BJ (cell line): Measurements from ENCODE around the gene HES7. TPM values are rescaled to one million over a fixed set of nuclear protein-coding genes. Genes with fewer than 3 reads are reported as not detected.

Source experiments
- CTCF ChIA-PET: fragments of 350-600 bp; formaldehyde crosslinking; extraction: SDS; loops from one replicate; lab custom pipeline; 2021; ENCODE audit warnings: antibody characterized with exemption, inconsistent platforms; lab: Yijun Ruan, JAX
- POLR2A ChIA-PET: fragments of 300-600 bp; sonication (Branson Sonifier 250); formaldehyde crosslinking; extraction: SDS; loops from one replicate; lab custom pipeline; 2021; ENCODE audit warnings: antibody characterized with exemption; lab: Charles Lee
- DNase-seq: peaks from one replicate; pipeline ENCODE4 v3.0.0-alpha.2; 2011; ENCODE audit warnings: low read depth
- H3K27me3 ChIP-seq: 2 replicates; pipeline ENCODE4 v1.6.0; 2011; ENCODE audit warnings: low read length; ENCODE audit not compliant: control insufficient read depth, insufficient read depth
- H3K36me3 ChIP-seq: 2 replicates; pipeline ENCODE4 v1.5.1; 2011; ENCODE audit warnings: low read length; ENCODE audit not compliant: control insufficient read depth, insufficient read depth
- H3K4me3 ChIP-seq: 2 replicates; pipeline ENCODE4 v1.5.1; 2011; ENCODE audit warnings: low read depth, mild to moderate bottlenecking, control low read depth, low read length
- CTCF ChIP-seq: IDR thresholded peaks from 2 replicates; pipeline ENCODE4 v1.5.1; 2011; ENCODE audit warnings: low read depth, mild to moderate bottlenecking, control low read depth, inconsistent platforms, low read length, moderate library complexity; ENCODE audit not compliant: insufficient read depth
- polyA plus RNA-seq: library from polyadenylated mRNA; depleted of rRNA; stranded (reverse); fragments of >200 nt; gene quantifications from 2 replicates; pipeline ENCODE4 v1.2.3, GENCODE V29; 2011

The HES7 gene
- polyA plus RNA-seq, 1 experiment = not detected

DNA sequence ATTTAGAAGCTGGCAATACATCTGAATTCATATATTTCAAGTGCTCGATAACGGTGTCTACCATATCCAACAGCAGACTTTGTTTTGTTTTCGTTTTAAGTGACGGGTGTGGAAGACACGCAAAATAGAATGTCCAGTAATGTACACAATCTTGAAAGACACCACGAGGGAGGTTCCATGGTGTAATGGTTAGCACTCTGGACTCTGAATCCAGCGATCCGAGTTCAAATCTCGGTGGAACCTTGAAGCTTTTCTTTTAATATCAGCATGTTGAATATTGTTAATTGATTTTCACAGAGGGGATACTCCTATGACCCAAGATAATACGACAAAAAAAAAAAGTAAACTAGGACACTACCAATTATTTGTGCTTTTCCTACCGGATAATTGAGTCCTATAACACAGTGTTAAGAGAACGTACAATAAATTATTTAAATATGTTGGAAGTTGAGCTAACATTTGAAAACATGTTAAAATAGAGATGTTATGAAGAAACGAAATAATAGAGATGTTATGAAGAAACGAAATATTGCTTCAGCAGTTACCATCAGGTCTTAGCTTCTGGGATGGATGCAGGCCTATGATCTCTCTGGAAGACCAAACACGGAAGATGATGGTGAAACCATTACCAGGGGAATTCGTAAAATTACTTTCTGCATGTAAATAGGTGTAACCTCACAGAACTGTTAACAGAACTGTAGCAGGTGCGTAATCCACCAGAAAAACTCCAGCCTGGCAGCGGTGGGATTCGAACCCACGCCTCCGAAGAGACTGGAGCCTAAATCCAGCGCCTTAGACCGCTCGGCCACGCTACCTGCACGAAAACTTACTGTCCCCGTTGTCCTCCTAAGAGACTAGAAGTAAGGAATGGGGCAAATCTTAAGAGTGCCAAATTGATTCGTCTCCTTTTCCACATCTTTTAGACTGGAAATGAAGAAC is 4.1 kb downstream of the HES7 start:
- TF ChIP-seq CTCF = no peak
- Histone ChIP-seq H3K27me3 (peaks cover 11% of the 10 kb centered on the region), H3K4me3 (peak overlapping the region; percentile 59), H3K36me3 (no peaks in the 10 kb centered on the region)
- DNase-seq = peak; percentile 68
- POLR2A ChIA-PET = interaction anchor here (0.6 to 1.1 kb wide), 2 partner anchors 18 to 376 kb away, joined by 3 to 16 read pairs; no protein-coding TSS in a partner anchor
- CTCF ChIA-PET = interaction anchor here (0.6 to 6.1 kb wide), 40 partner anchors 9 to 1068 kb away, joined by 3 to 54 read pairs (median 4); partner anchors contain the start of genes ALOX12B, AURKB, CTC1 and NDEL1

DNA sequence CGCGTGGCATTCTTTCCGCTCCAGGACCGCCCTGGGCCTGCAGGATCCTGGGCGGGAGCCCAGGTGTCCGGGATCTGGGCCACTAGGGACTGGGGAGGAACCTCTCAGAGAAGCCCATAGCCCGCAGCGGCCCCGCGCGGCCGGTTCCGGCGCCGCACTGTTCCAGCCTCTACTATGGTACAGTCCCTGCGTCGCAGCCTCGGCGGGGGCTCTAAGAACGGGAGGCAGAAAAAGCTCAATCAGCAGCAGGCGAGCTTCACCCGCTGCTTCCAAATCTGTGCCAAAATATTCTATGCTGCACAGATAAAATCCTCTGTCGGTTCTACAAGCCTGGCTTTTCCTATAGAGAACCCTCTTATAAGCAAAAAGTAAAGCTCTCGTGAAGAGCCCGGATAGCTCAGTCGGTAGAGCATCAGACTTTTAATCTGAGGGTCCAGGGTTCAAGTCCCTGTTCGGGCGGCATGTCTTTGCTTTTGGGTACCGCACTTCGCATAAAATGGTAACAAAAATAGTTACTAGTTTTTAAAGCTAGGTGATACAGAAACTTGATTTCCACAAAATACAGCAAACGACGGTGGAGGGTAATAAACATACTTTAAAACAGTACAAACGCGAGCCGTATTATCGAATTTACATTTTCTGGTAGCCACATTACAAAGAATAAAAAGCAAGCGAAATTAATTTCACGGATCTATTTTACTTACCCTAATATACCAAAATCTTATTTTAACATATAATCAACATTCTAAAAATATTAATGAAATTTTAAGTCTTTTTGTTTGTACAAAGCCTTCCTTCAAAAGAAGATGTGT is 4.9 kb downstream of the HES7 start:
- DNase-seq = no peak
- Histone ChIP-seq H3K27me3 (peaks cover 17% of the 10 kb centered on the region), H3K36me3 (no peaks in the 10 kb centered on the region), H3K4me3 (peak overlapping the region; percentile 53)
- peak; percentile 97 for TF ChIP-seq CTCF
- POLR2A ChIA-PET = interaction anchor here (0.6 to 1.1 kb wide), 5 partner anchors 15 to 376 kb away, joined by 3 to 16 read pairs (median 5); no protein-coding TSS in a partner anchor
- CTCF ChIA-PET = interaction anchor here (0.6 to 6.1 kb wide), 40 partner anchors 8 to 249 kb away, joined by 3 to 54 read pairs (median 5); partner anchors contain the start of genes ALOX12B, AURKB, CTC1 and RANGRF

GRCh38 chr17:8117980-8118768 is 5.7 kb downstream of the HES7 start, which contains the start of gene ALOXE3:
ALOXE3 (minus strand) TSS chr17:8118514; CDS start chr17:8117990, 524 bp downstream.
- TF ChIP-seq CTCF = no peak
- Histone ChIP-seq H3K4me3 (peak within 1 kb of the TSS; percentile 53), H3K27me3 (peaks cover 17% of the 10 kb centered on the region), H3K36me3 (no peaks in the 10 kb centered on the region)
- no peak for DNase-seq
- ChIA-PET CTCF (interaction anchor here (0.7 to 6.1 kb wide), 31 partner anchors 10 to 248 kb away, joined by 3 to 54 read pairs (median 6); partner anchors contain the start of genes AURKB and CTC1), POLR2A (interaction anchor here (0.7 kb wide), 1 partner anchor 135 kb away, joined by 13 read pairs; no protein-coding TSS in a partner anchor)

GRCh38 chr17:8117367-8117979 is 6.4 kb downstream of the HES7 start:
- Histone ChIP-seq H3K36me3 (no peaks in the 10 kb centered on the region), H3K27me3 (peaks cover 18% of the 10 kb centered on the region), H3K4me3 (peak overlapping the region; percentile 53)
- ChIA-PET POLR2A (no interaction called here), CTCF (interaction anchor here (0.7 to 6.1 kb wide), 17 partner anchors 9 to 166 kb away, joined by 3 to 54 read pairs (median 6); no protein-coding TSS in a partner anchor)
- no peak for DNase-seq
- TF ChIP-seq CTCF = no peak
